HepG2 (cell line): Measurements from ENCODE around the gene SMIM1. TPM values are rescaled to one million over a fixed set of nuclear protein-coding genes. Genes with fewer than 3 reads are reported as not detected.
A peak's percentile ranks its signal among the peaks of the same experiment; 100 is the strongest.

Experiments
- DNMT3B ChIP-seq: conservative IDR thresholded peaks from 2 replicates; pipeline ENCODE4 v1.6.1; 2016; ENCODE audit warnings: missing biosample characterization, control low read depth
- GATAD2A ChIP-seq: IDR thresholded peaks from 2 replicates; pipeline ENCODE4 v1.6.1; 2016
- HNRNPLL ChIP-seq: fragments of 200-400 bp; formaldehyde crosslinking; IDR thresholded peaks from 2 replicates; pipeline ENCODE4 v1.6.1; 2017; ENCODE audit warnings: mild to moderate bottlenecking, low read depth, low read length; ENCODE audit not compliant: poor library complexity, severe bottlenecking
- JUN ChIP-seq: sonication (generic); formaldehyde crosslinking; IDR thresholded peaks from 2 replicates; pipeline ENCODE4 v1.4.0; 2020; ENCODE audit warnings: mild to moderate bottlenecking, missing genetic modification reagents
- KMT2B ChIP-seq: IDR thresholded peaks from 2 replicates; pipeline ENCODE4 v1.6.1; 2016; ENCODE audit warnings: missing genetic modification reagents, missing compliant biosample characterization
- MIER3 ChIP-seq: IDR thresholded peaks from 2 replicates; pipeline ENCODE4 v1.6.1; 2016; ENCODE audit warnings: missing compliant biosample characterization, borderline replicate concordance
- POLR2AphosphoS2 ChIP-seq: IDR thresholded peaks from 2 replicates; pipeline ENCODE4 v1.6.1; 2011; ENCODE audit warnings: low read depth, low read length, improper control_type of control experiment
- RFX3 ChIP-seq: IDR thresholded peaks from 2 replicates; pipeline ENCODE4 v1.6.1; 2016; ENCODE audit warnings: missing biosample characterization, missing genetic modification reagents
- SIX4 ChIP-seq: sonication (generic); formaldehyde crosslinking; IDR thresholded peaks from 2 replicates; pipeline ENCODE4 v1.4.0; 2020; ENCODE audit warnings: missing genetic modification reagents
- TGIF2 ChIP-seq: IDR thresholded peaks from 2 replicates; pipeline ENCODE4 v1.6.1; 2016; ENCODE audit warnings: control low read depth, missing compliant biosample characterization
- ZFY ChIP-seq: sonication (generic); formaldehyde crosslinking; IDR thresholded peaks from 2 replicates; pipeline ENCODE4 v1.4.0; 2020; ENCODE audit warnings: missing genetic modification reagents
- ZIK1 ChIP-seq: sonication (generic); formaldehyde crosslinking; IDR thresholded peaks from 2 replicates; pipeline ENCODE4 v1.5.0; 2020; ENCODE audit warnings: mild to moderate bottlenecking, low read depth, missing genetic modification reagents, borderline replicate concordance
- ZNF124 ChIP-seq: sonication (generic); formaldehyde crosslinking; IDR thresholded peaks from 2 replicates; pipeline ENCODE4 v1.4.0; 2020; ENCODE audit warnings: missing genetic modification reagents
- polyA plus RNA-seq, 8 experiments: library from polyadenylated mRNA; depleted of rRNA in 3 of 8; stranded (reverse) in 7 of 8; unstranded in 1 of 8; fragments of >200 nt; fragmentation: Illumina TruSeq in 4 of 8; extraction: Trizol in 4 of 8; gene quantifications; 2 replicates each; pipeline versions ENCODE4 v1.2.1 to v1.2.3, GENCODE V29; 2011 to 2016; ENCODE audit warnings: low read depth in 4 of 8, missing spikeins in 1 of 8, mixed read lengths in 1 of 8; ENCODE audit not compliant: insufficient read depth in 1 of 8
- total RNA-seq, 5 experiments: library from RNA; depleted of rRNA; stranded (reverse); fragments of >200 nt; fragmentation: Illumina TruSeq; extraction: Trizol; gene quantifications; 2 replicates each; pipeline ENCODE4 v1.2.3, GENCODE V29; 2016; ENCODE audit warnings: low read depth in 1 of 5
- TF ChIP-seq, protein P1 (sequence below): sonication (generic); formaldehyde crosslinking; IDR thresholded peaks from 2 replicates; pipeline ENCODE4 v1.4.0; 2020; ENCODE audit warnings: missing genetic modification reagents
- TF ChIP-seq, protein P2 (sequence below): sonication (generic); formaldehyde crosslinking; IDR thresholded peaks from 2 replicates; pipeline ENCODE4 v1.4.0; 2020; ENCODE audit warnings: mild to moderate bottlenecking, missing genetic modification reagents
- TF ChIP-seq, protein P3 (sequence below): sonication (generic); formaldehyde crosslinking; IDR thresholded peaks from 2 replicates; pipeline ENCODE4 v1.5.0; 2020; ENCODE audit warnings: missing genetic modification reagents
- TF ChIP-seq, protein P4 (sequence below), 2 experiments: sonication (generic) in 1 of 2; formaldehyde crosslinking in 1 of 2; IDR thresholded peaks; 2 replicates each; pipeline versions ENCODE4 v1.5.1 to v1.6.1; 2011 to 2020; ENCODE audit warnings: borderline replicate concordance in 1 of 2, low read depth in 1 of 2, low read length in 1 of 2, mild to moderate bottlenecking in 1 of 2, missing genetic modification reagents in 1 of 2, moderate library complexity in 1 of 2
- TF ChIP-seq, protein P5 (sequence below): sonication (generic); formaldehyde crosslinking; IDR thresholded peaks from 2 replicates; pipeline ENCODE4 v1.4.0; 2020; ENCODE audit warnings: missing genetic modification reagents

SMIM1 gene
- total and polyA plus RNA-seq, 2 of the 13 experiments (the other 11 are each of a cell fraction or from before 2014, with no cell fraction given) = 12.4 to 56.3 TPM

DNA sequence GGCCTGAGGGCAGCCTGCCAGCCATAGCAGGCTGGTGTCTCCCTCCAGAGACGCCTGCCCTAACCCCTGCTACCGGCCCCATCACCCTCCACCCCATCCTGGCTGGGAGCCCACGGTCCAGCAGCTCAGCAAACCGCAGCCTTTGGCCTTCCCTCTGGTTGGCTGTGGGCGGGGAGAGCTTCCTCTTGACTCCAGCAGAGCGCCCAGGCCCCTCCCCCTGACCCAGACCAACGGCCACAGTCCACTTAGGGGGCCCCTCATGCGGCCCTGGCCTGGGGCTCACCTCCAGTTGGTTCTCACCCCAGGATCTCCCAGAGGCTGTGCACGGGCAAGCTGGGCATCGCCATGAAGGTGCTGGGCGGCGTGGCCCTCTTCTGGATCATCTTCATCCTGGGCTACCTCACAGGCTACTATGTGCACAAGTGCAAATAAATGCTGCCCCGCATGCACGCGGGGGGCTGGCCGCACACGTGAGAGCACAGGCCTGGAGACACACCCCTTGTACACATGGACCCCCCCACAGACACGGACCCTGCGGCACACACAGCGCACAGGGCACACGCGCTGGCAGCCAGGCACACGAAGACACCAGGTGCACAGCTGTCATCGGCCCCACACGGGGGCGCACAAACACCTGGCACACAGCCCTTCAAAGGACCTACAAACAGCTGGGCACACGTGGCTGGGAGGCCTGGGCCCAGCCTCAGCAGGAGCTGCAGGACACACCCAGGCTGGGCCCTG is 3.1 kb downstream of the SMIM1 start (continued):
- TF ChIP-seq, protein P1, sequence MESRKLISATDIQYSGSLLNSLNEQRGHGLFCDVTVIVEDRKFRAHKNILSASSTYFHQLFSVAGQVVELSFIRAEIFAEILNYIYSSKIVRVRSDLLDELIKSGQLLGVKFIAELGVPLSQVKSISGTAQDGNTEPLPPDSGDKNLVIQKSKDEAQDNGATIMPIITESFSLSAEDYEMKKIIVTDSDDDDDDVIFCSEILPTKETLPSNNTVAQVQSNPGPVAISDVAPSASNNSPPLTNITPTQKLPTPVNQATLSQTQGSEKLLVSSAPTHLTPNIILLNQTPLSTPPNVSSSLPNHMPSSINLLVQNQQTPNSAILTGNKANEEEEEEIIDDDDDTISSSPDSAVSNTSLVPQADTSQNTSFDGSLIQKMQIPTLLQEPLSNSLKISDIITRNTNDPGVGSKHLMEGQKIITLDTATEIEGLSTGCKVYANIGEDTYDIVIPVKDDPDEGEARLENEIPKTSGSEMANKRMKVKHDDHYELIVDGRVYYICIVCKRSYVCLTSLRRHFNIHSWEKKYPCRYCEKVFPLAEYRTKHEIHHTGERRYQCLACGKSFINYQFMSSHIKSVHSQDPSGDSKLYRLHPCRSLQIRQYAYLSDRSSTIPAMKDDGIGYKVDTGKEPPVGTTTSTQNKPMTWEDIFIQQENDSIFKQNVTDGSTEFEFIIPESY (CRISPR knock-in tag) = peak; percentile 50; the same call in 1 of the 2 replicates
- TF ChIP-seq MIER3 (CRISPR knock-in tag) (peak; percentile 16; the same call in 1 of the 2 replicates), KMT2B (CRISPR knock-in tag) (peak; percentile 42; the same call in 1 of the 2 replicates), SIX4 (CRISPR knock-in tag) (no peak), ZFY (CRISPR knock-in tag) (peak; percentile 95), ZNF124 (CRISPR knock-in tag) (peak; percentile 49; the same call in 1 of the 2 replicates), POLR2AphosphoS2 (no peak), TGIF2 (CRISPR knock-in tag) (peak; percentile 87; the same call in 1 of the 2 replicates), JUN (peak; percentile 29; the same call in 1 of the 2 replicates), GATAD2A (CRISPR knock-in tag) (peak; percentile 38; the same call in 1 of the 2 replicates), ZIK1 (CRISPR knock-in tag) (peak; percentile 75; the same call in 1 of the 2 replicates), HNRNPLL (peak; percentile 42), DNMT3B (CRISPR knock-in tag) (no peak), RFX3 (CRISPR knock-in tag) (no peak)
- TF ChIP-seq, protein P2, sequence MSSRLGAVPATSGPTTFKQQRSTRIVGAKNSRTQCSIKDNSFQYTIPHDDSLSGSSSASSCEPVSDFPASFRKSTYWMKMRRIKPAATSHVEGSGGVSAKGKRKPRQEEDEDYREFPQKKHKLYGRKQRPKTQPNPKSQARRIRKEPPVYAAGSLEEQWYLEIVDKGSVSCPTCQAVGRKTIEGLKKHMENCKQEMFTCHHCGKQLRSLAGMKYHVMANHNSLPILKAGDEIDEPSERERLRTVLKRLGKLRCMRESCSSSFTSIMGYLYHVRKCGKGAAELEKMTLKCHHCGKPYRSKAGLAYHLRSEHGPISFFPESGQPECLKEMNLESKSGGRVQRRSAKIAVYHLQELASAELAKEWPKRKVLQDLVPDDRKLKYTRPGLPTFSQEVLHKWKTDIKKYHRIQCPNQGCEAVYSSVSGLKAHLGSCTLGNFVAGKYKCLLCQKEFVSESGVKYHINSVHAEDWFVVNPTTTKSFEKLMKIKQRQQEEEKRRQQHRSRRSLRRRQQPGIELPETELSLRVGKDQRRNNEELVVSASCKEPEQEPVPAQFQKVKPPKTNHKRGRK (CRISPR knock-in tag) = 0 out of 2 replicates have a peak, but pooled peaks have one; percentile 48
- TF ChIP-seq, protein P3, sequence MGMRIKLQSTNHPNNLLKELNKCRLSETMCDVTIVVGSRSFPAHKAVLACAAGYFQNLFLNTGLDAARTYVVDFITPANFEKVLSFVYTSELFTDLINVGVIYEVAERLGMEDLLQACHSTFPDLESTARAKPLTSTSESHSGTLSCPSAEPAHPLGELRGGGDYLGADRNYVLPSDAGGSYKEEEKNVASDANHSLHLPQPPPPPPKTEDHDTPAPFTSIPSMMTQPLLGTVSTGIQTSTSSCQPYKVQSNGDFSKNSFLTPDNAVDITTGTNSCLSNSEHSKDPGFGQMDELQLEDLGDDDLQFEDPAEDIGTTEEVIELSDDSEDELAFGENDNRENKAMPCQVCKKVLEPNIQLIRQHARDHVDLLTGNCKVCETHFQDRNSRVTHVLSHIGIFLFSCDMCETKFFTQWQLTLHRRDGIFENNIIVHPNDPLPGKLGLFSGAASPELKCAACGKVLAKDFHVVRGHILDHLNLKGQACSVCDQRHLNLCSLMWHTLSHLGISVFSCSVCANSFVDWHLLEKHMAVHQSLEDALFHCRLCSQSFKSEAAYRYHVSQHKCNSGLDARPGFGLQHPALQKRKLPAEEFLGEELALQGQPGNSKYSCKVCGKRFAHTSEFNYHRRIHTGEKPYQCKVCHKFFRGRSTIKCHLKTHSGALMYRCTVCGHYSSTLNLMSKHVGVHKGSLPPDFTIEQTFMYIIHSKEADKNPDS (CRISPR knock-in tag) = 0 out of 2 replicates have a peak, but pooled peaks have one; percentile 37
- TF ChIP-seq, protein P4, sequence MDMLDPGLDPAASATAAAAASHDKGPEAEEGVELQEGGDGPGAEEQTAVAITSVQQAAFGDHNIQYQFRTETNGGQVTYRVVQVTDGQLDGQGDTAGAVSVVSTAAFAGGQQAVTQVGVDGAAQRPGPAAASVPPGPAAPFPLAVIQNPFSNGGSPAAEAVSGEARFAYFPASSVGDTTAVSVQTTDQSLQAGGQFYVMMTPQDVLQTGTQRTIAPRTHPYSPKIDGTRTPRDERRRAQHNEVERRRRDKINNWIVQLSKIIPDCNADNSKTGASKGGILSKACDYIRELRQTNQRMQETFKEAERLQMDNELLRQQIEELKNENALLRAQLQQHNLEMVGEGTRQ (IDR thresholded peaks at IDR 0.05; ENCODE audit: low read depth, low read length) = no peak
- TF ChIP-seq, protein P4 (CRISPR knock-in tag; IDR thresholded peaks at IDR 0.05; ENCODE audit: borderline replicate concordance) = peak; percentile 57
- TF ChIP-seq, protein P5, sequence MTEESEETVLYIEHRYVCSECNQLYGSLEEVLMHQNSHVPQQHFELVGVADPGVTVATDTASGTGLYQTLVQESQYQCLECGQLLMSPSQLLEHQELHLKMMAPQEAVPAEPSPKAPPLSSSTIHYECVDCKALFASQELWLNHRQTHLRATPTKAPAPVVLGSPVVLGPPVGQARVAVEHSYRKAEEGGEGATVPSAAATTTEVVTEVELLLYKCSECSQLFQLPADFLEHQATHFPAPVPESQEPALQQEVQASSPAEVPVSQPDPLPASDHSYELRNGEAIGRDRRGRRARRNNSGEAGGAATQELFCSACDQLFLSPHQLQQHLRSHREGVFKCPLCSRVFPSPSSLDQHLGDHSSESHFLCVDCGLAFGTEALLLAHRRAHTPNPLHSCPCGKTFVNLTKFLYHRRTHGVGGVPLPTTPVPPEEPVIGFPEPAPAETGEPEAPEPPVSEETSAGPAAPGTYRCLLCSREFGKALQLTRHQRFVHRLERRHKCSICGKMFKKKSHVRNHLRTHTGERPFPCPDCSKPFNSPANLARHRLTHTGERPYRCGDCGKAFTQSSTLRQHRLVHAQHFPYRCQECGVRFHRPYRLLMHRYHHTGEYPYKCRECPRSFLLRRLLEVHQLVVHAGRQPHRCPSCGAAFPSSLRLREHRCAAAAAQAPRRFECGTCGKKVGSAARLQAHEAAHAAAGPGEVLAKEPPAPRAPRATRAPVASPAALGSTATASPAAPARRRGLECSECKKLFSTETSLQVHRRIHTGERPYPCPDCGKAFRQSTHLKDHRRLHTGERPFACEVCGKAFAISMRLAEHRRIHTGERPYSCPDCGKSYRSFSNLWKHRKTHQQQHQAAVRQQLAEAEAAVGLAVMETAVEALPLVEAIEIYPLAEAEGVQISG (CRISPR knock-in tag) = peak; percentile 87
